GM10266 (cell line): ENCODE data around the gene MFSD2B.

Experiments used
- DNase-seq: peaks from one replicate; pipeline ENCODE4 v3.0.0; 2012; ENCODE audit errors: extremely low spot score
- TF ChIP-seq, protein P1 (sequence below): IDR thresholded peaks from 2 replicates; pipeline ENCODE4 v1.5.1; 2012; ENCODE audit warnings: mild to moderate bottlenecking, low read depth; ENCODE audit not compliant: control insufficient read depth, insufficient read depth; ENCODE audit errors: missing control alignments

MFSD2B gene

DNA sequence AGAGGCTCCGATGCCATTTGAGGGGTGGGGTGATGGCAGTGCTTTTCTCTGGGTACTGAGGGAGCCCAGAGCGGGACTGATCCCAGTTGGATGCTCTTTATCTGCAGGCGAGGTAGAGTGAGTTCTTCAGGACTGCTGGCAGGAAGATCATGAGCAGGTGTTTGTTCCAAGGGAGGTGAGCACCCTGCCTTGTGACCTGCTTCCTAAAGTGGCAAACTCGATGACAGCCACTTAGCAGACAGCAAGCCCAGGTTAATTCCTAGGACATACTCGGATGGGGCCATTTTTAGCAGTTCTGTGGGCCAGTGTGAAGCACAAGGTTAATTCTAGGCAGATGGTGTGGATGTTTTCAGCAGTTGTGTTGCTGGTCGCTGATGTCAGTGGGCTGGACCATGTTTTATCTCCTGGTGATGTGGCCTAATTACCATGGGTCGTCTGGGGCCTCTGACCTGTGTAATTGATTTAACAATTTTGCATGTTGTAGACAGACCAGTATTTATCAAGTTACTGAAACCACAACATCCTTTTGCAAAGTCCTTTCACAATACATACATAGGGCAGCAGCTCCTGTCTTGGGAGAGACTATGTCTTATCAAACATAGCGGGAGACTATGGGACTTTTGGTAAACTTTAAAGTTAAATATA lies 44.6 kb downstream of the MFSD2B start:
- TF ChIP-seq, protein P1, sequence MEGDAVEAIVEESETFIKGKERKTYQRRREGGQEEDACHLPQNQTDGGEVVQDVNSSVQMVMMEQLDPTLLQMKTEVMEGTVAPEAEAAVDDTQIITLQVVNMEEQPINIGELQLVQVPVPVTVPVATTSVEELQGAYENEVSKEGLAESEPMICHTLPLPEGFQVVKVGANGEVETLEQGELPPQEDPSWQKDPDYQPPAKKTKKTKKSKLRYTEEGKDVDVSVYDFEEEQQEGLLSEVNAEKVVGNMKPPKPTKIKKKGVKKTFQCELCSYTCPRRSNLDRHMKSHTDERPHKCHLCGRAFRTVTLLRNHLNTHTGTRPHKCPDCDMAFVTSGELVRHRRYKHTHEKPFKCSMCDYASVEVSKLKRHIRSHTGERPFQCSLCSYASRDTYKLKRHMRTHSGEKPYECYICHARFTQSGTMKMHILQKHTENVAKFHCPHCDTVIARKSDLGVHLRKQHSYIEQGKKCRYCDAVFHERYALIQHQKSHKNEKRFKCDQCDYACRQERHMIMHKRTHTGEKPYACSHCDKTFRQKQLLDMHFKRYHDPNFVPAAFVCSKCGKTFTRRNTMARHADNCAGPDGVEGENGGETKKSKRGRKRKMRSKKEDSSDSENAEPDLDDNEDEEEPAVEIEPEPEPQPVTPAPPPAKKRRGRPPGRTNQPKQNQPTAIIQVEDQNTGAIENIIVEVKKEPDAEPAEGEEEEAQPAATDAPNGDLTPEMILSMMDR, result no peak
- DNase-seq, result no peak

DNA sequence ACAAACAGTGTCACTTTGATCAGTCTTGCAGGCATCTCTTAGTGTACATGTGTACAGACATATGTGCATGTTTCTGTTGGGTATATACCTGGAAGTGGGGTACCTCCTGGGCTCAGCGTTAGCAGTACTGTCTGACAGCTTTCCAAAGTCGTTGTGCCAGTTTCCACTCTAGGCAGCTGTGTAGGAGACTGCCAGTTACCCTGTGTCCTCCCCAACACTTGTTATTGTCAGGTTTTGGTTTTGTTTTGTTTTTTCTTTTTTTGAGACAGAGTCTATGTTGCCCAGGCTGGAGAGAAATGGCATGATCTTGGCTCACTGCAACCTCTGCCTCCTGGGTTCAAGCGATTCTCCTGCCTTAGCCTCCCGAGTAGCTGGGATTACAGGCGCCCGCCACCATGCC lies 45.9 kb downstream of the MFSD2B start:
- no peak for DNase-seq
- TF ChIP-seq, protein P1, result no peak

DNA sequence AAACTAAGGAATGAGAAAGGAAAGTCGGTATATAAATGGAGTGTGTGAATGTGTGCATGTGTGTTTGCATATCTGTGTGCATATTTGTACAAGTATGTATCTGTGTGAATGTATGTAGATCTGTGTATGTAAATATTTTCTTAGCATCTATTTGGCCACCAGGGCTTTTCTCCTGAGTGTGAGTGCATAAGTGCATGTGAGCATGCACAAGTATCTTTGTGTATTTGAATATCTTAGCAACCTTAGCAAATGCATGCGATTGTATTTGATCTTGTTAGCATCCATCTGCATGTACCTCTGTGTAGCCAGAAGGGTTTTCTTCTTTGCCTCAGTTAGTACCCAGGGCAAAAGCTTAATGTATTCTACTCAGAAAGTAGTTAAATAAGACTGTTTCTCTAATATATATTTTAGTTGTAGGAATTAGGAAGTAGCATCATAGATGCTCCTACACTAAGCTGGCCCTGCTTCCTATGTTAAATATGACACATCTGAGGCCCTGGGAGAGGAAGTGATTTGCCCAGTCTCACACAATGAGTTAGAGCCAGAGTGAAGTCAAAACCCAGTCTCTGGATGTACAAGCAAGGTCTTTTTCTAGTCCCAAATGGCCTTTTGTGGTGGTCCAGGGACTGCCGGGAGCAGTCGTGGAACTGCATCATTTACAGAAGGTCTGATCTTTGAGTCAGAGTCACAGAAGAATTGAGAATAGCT lies 48.8 kb downstream of the MFSD2B start:
- no peak for DNase-seq
- TF ChIP-seq, protein P1, result no peak

DNA sequence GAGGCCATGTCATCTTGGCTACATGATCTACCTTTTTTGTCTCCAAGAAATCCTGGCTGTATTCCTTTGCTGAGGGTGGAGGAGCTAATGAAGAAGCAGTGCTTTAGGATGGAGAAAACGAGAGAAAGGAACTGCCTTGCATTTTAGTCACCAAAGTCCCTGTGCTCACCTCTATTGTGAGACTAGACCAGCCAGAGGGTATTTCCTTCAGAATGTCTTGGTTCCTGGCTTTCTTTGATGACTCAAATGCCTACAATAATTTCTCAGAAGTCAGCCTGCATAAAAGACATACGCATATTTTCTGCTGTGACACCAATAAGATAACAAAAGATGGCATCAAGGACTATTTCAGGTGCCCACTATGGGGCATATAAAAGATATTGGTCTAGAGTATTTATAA lies 55.5 kb downstream of the MFSD2B start:
- DNase-seq, result no peak
- TF ChIP-seq, protein P1, result no peak

DNA sequence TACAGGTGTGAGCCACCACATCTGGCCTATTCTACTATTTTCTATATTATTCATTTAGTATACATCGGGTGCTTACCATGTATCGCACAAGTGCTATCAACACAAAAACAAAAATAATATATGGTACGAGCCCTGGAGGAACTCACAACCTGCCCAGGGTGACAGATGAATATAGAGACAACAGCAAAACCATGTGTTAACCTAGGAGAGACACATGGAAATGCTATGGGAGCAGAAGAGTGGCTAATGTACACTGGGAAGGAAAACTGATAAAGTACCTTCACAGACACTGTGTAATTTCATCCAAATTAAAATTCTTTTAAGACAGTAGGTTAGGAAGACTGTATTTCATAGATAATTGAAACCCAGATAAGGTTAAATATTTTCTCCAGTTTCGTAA lies 62.4 kb downstream of the MFSD2B start:
- no peak for DNase-seq
- TF ChIP-seq, protein P1, result no peak

DNA sequence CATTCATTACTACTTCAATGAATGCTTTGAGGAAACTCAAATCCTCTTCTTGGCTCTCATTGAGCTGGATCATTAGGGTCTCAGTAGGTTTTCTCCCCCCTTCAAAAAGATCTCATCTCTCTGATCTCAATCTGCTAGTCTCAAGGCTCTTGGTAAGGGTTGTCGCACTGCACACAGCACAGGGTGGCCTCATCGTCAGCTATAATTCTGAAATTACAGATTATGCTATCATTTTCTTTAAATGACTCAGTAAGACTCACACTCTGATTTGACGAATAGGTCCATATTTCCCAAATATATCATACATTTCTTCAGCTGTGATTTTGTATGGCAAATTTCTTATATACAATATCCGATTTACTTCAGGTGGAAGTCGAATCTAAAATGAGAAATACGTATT lies 63.9 kb downstream of the MFSD2B start:
- TF ChIP-seq, protein P1, result no peak
- no peak for DNase-seq

DNA sequence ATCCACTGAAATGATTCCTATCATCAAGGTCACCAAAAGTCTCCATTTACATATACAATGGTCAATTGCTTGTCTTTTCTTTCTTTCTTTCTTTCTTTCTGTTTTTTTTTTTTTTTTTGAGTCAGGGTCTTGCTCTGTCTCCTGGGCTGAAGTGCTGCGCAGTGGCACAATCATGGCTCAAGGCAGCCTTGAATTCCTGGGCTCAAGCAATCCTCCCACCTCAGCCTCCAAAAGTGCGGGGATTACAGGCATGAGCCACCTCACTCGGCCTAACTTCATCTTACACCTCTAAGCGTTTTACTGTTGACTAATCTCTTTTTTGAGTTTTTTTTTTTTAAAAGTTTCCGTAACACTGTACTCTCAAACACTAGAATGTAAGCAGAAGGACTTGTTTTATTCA lies 65.4 kb downstream of the MFSD2B start:
- DNase-seq, result no peak
- TF ChIP-seq, protein P1, result no peak
